T-helper 2 cell treated with Interferon-gamma antibody and Interleukin-4, amounts not matched to agents 100 ng/mL and 5 ng/mL, for 36 hours (primary cell): Measurements from ENCODE around the gene ATG4A. TPM values are rescaled to one million over a fixed set of nuclear protein-coding genes. Genes with fewer than 3 reads are reported as not detected.

ENCODE experiments used
- intact Hi-C: fragments of 100-400 bp; cut with micrococcal nuclease; formaldehyde crosslinking; loops from one replicate; pipeline ENCODE4 v1.15.1; 2023
- total RNA-seq: library from RNA; stranded (reverse); gene quantifications from 2 replicates; pipeline ENCODE4 v1.2.3, GENCODE V29; 2022

The ATG4A gene
- total RNA-seq, 1 donor from 2014 or later: 11.1 TPM

GRCh38 chrX:108165383-108166111 lies 74.0 kb downstream of the ATG4A start:
- intact Hi-C loops: no loop called here

- intact Hi-C loops: no loop called here
These were observed 75.8 kb downstream of the ATG4A start for GRCh38 chrX:108167211-108167872.

GRCh38 chrX:108168961-108169740 lies 77.6 kb downstream of the ATG4A start:
- intact Hi-C loops: no loop called here

GRCh38 chrX:108169768-108170167 lies 78.2 kb downstream of the ATG4A start:
- intact Hi-C loops: no loop called here

- intact Hi-C loops: no loop called here
These were observed 80.1 kb downstream of the ATG4A start for GRCh38 chrX:108171671-108172070.

- intact Hi-C loops: no loop called here
These were observed 82.3 kb downstream of the ATG4A start for GRCh38 chrX:108173874-108174273.

- intact Hi-C loops: no loop called here
These were observed 86.0 kb downstream of the ATG4A start for GRCh38 chrX:108177351-108178142.

- intact Hi-C loops: no loop called here
These were observed 86.5 kb downstream of the ATG4A start for GRCh38 chrX:108178143-108178498.

GRCh38 chrX:108186811-108187210 lies 95.2 kb downstream of the ATG4A start:
- intact Hi-C loops: no loop called here

- intact Hi-C loops: no loop called here
These were observed 106.8 kb downstream of the ATG4A start for GRCh38 chrX:108198420-108198819.

GRCh38 chrX:108199041-108199440 lies 107.5 kb downstream of the ATG4A start:
- intact Hi-C loops: no loop called here

GRCh38 chrX:108199691-108200090 lies 108.1 kb downstream of the ATG4A start:
- intact Hi-C loops: no loop called here

GRCh38 chrX:108203540-108203939 lies 112.0 kb downstream of the ATG4A start:
- intact Hi-C loops: no loop called here

Other genes with a start within 250 kb of the ATG4A start
- gene TEX13B, start 109.4 kb upstream of the ATG4A start, total RNA-seq: not detected in 2 replicates
- gene VSIG1, start 46.7 kb upstream of the ATG4A start, total RNA-seq: 6.7 and 9.0 TPM in 2 replicates
- gene PSMD10, start 236 bp upstream of the ATG4A start, total RNA-seq: 30.9 and 31.9 TPM in 2 replicates